ENCODE measurements around the gene LRRK1.

DNA sequence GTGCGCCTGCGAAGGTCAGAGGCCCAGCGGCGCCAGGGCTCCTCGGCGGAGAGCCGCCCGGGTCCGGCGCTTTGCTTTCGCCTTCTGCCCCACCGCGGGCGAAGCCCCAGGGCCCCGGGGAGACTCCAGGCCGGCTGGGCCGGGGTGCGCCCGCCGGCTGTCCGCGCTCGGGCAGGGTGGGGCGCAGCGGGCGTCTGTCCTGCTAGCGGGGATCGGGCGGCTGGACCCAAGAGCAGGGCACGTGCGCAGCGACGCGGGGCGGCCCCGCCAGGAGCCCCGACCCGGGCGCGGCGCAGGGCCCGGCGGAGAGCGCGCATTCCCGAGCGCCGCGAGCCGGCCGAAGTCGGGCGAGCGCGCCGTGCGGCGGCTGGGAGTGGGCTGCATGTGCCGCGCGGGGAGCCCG is 40.1 kb upstream of the LRRK1 start:
- TF ChIP-seq, protein P1, sequence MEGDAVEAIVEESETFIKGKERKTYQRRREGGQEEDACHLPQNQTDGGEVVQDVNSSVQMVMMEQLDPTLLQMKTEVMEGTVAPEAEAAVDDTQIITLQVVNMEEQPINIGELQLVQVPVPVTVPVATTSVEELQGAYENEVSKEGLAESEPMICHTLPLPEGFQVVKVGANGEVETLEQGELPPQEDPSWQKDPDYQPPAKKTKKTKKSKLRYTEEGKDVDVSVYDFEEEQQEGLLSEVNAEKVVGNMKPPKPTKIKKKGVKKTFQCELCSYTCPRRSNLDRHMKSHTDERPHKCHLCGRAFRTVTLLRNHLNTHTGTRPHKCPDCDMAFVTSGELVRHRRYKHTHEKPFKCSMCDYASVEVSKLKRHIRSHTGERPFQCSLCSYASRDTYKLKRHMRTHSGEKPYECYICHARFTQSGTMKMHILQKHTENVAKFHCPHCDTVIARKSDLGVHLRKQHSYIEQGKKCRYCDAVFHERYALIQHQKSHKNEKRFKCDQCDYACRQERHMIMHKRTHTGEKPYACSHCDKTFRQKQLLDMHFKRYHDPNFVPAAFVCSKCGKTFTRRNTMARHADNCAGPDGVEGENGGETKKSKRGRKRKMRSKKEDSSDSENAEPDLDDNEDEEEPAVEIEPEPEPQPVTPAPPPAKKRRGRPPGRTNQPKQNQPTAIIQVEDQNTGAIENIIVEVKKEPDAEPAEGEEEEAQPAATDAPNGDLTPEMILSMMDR (IDR thresholded peaks at IDR 0.05): no peak
- TF ChIP-seq RAD21 (conservative IDR thresholded peaks at IDR 0.05 in 1 of 2, IDR thresholded peaks at IDR 0.05 in 1 of 2): no peak

All from A549 (cell line).